NCI-H510A (cell line): ENCODE measurements around the gene SLC24A4.

ENCODE experiments used
- DNase-seq: peaks from one replicate; lab custom pipeline; 2025; lab: John Stamatoyannopoulos, UW

SLC24A4 gene

GRCh38 chr14:92368001-92368400 lies 45.0 kb downstream of the SLC24A4 start:
- DNase-seq: no peak

DNA sequence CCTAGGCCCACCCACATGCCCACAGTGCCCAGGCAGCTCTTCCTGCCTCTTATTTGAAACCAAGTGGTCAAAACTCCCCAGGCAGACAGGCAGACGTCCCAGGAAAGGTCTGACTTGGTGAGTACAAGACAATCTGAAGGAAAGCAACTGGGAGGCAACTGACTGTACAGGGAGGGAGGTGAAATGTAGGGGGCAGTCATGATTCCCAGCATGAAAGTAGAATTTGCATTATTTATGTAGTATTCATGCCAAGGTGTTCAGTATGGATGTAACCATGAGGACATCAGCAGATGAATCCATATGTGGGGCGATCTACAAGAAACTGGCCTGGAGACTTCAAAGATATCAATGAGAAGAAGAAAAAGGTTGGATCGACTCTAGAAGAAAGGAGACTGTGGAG lies 46.1 kb downstream of the SLC24A4 start:
- no peak for DNase-seq

GRCh38 chr14:92372230-92372629 lies 49.3 kb downstream of the SLC24A4 start:
- no peak for DNase-seq

- DNase-seq: no peak
Measured at GRCh38 chr14:92373336-92373735, 50.4 kb downstream of the SLC24A4 start.

DNA sequence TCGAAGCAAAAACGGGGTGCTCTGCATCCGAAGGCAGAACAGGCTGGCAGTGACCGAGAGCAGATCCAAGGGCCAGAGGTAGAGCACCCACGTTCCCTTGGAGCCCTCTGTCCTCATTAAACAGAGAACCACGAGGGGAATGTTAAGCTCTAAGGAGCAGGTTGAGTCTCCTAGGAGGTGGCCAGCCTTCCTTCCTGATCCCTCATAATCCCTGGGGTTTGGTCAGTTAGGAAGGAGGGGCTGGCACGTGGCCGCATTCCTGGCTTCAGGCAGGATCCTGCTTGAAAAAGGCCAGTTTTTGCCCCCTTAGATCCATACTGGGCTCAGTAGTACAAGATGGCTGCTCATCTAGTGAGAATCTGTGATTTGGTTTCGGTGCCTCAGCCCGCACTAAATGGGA lies 57.2 kb downstream of the SLC24A4 start:
- no peak for DNase-seq

GRCh38 chr14:92380582-92380981 lies 57.6 kb downstream of the SLC24A4 start:
- no peak for DNase-seq

DNA sequence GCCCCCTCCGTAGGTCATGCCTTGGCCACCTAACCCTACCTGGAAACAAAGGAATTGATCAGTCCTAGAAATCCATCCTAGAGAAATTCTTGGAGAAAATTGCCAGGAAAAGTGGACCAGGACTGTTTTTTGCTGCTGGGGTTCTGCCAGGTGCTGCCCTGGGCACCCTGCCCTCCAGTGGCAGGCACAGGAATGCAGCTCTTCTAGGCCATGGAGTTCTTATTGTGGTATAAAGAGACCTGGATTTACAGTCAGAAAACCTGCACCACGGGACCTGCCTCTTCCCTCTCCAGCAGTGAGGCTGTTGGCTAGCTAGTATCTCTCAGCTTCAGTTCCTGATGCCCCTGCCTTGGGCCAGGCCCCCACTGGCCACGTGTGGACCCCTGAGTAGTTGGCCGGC lies 59.7 kb downstream of the SLC24A4 start:
- DNase-seq: no peak

DNA sequence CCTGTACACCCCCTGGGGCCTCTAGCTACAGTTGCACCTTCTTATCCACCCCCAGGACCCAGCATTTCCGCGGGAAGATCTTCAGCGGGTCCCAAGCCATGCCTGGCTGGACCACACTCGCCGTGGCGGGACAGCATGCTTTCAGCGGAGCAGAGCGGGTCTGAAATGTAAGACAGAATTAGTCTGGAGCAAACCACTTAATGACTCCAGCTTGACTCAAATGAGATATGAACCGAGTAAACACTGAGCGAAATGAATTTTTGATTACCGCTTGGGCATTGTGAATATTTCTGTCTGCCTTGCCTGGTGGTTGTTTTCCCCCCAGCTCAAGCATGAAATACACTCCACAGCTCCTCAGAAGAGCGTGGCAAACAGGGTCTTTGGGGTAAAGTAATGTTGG lies 60.8 kb downstream of the SLC24A4 start:
- DNase-seq: no peak

DNA sequence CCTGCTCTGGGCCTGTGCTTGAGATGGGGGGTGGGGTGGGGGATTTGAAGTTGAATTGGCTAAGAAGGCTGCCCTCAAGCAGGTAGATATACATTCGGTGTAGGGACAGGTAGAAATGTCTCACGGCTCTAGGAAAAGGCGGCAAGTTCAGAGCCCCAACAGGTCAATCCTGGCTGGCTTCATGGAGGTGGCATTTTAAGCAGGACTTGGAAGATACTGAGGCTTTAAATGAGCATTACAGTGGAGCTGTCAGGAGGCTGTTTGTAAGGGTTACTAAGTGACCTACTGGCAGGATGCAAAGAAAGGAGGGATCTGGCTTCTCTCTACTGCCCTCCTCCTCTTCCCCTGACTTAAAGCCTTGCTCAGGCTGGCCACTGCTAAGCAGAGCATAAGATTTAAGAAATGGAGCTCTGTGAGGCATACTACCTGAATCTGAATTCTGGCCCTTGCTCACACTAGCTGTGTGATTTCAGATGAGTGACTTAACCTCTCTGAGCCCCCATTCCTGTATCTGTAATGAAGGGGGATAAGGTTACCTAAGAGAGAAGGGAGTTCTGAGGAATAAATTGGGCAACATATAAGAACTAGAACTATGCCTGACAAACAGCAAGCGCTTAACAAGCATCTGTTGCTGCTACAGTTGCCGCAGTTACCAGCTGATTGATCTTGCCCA lies 61.6 kb downstream of the SLC24A4 start:
- no peak for DNase-seq

GRCh38 chr14:92385561-92385960 lies 62.6 kb downstream of the SLC24A4 start:
- DNase-seq: no peak

GRCh38 chr14:92386165-92386564 lies 63.2 kb downstream of the SLC24A4 start:
- DNase-seq: no peak

DNA sequence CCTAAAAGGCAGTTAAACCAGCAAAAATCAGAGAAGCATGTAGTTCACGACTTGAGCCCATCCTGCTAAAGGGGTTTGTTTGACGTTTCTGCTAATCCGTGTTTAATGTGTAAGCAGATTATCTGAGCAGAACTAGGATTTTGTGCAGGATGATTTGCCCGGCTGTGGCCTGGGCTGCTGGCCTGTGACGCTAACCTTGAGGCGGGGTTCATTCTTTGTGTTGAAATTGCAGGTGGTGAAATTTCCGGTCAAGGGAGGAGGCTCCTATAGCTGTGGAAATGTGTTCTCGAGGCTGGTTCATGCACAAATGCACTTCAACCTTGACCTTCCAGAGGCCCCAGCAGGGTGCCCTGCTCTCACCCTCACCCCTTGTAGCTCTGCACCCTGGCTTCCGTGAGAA lies 63.7 kb downstream of the SLC24A4 start:
- no peak for DNase-seq

GRCh38 chr14:92387578-92387977 lies 64.6 kb downstream of the SLC24A4 start:
- DNase-seq: no peak

GRCh38 chr14:92389598-92390158 lies 66.7 kb downstream of the SLC24A4 start:
- DNase-seq: no peak

- no peak for DNase-seq
Measured at GRCh38 chr14:92391726-92392125, 68.8 kb downstream of the SLC24A4 start.

DNA sequence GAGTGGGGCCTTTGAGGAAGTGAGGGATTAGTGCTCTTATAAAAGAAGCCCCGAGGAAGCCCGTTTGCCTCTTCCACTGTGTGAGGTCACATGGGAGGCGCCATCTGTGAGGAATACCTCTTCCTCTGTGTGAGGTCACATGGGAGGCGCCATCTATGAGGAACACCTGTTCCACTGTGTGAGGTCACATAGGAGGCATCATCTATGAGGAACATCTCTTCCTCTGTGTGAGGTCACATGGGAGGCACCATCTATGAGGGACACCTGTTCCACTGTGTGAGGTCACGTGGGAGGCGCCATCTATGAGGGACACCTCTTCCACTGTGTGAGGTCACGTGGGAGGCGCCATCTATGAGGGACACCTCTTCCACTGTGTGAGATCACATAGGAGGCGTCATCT lies 69.7 kb downstream of the SLC24A4 start:
- no peak for DNase-seq

- DNase-seq: no peak
Measured at GRCh38 chr14:92397150-92397952, 74.4 kb downstream of the SLC24A4 start.

- DNase-seq: no peak
Measured at GRCh38 chr14:92397953-92398564, 75.1 kb downstream of the SLC24A4 start.

DNA sequence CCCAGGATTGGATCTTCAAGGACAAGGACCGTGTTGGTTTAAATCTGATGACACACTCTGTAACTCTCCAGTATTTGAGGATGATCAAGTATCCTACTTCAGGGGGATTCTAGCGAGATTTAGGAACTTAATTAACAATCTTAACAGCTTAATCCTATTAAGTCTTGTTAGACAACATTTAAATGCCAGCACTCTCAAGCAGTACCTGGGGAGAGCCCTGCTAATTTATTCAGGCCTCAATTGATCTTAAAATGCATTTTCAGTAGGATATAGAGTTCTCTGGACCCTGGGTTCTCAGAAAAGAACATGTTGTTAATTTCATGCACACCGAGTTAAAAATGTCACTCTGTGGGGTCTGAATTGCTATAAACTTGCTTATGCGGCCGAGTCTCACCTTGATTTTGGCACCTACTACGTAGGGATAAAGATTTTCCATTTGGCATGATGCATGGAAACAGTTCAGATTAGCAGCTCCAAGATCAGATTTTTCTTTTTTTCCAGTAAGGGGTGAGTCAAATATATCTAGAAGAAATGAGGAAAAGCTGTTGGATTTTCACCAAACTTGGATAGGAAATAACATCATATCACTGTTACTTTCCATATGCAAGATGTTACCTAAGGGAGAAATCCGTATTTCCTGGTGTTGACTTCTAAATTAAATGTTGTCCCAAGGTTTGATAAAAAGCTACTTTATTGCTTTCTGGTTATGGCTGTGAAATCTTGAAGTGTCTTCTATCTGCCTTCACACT lies 76.1 kb downstream of the SLC24A4 start:
- no peak for DNase-seq

- DNase-seq: no peak
Measured at GRCh38 chr14:92400579-92401444, 77.8 kb downstream of the SLC24A4 start.

DNA sequence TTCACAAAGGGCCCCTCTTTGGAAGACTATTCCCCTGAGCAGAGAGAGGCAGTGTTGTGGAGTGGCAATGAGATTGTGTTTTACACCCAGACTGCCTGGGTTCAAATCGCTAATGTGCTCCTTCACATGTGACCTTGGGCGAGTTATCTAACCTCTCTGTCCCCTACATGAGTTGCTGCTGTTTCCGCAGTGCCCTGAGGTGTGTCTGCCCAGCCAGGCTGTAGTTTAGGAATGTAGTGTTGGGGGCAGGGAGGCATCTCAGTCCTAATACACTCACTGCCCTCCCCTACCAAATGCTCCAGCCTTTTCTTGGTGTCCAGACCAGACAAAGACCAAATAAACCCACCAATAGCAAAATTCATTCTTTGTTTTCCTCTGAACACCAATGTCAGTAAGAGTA lies 78.6 kb downstream of the SLC24A4 start:
- DNase-seq: no peak
